Endothelial cell of umbilical vein (primary cell): ENCODE data around the gene NSD2. TPM values are rescaled to one million over a fixed set of nuclear protein-coding genes. Genes with fewer than 3 reads are reported as not detected.

ENCODE experiments used
- BruUV-seq: library from RNA; stranded (reverse); fragments of 400-500 nt; replicated peaks from 2 replicates; lab custom pipeline; 2021; lab: Mats Ljungman, UMichigan
- CTCF ChIA-PET: fragments of 300-600, 350-600 bp; sonication (Branson Sonifier 250); formaldehyde crosslinking; loops from one replicate; lab custom pipeline; 2021; ENCODE audit warnings: antibody characterized with exemption, inconsistent platforms; lab: Charles Lee
- POLR2A ChIA-PET: fragments of 300-600, 350-600 bp; sonication (Branson Sonifier 250); formaldehyde crosslinking; loops from one replicate; lab custom pipeline; 2021; ENCODE audit warnings: antibody characterized with exemption, inconsistent platforms; lab: Charles Lee
- DNase-seq: peaks from one replicate; pipeline ENCODE4 v3.0.0-alpha.2; 2011; ENCODE audit warnings: low read depth, low spot score
- FAIRE-seq: peaks from 2 replicates; lab custom pipeline; 2011; peaks lifted over from hg19 to GRCh38; lab: Jason Lieb, UNC
- H2AFZ ChIP-seq: 2 replicates; pipeline ENCODE4 v1.6.0; 2012; ENCODE audit warnings: low read depth, low read length, control low read depth, inconsistent platforms
- H3K27ac ChIP-seq: 2 replicates; pipeline ENCODE4 v1.5.1; 2011; ENCODE audit warnings: low read depth, mild to moderate bottlenecking, control low read depth, low read length, moderate library complexity; ENCODE audit not compliant: insufficient read depth
- H3K27me3 ChIP-seq, 2 experiments: 2 replicates each; pipeline versions ENCODE4 v1.6.0 to v1.6.1; 2011; ENCODE audit warnings: low read length in 2 of 2, mixed read lengths in 1 of 2; ENCODE audit not compliant: control insufficient read depth in 2 of 2, insufficient read depth in 2 of 2
- H3K36me3 ChIP-seq, 2 experiments: 2 replicates in 1 of 2; 3 replicates in 1 of 2; pipeline ENCODE4 v1.5.1; 2011; ENCODE audit warnings: low read length in 2 of 2, mild to moderate bottlenecking in 1 of 2, moderate library complexity in 1 of 2; ENCODE audit not compliant: control insufficient read depth in 2 of 2, insufficient read depth in 2 of 2; ENCODE audit errors: extremely low read depth in 1 of 2
- H3K4me1 ChIP-seq: 3 replicates; pipeline ENCODE4 v1.5.1; 2011; ENCODE audit warnings: mild to moderate bottlenecking, low read length; ENCODE audit not compliant: control insufficient read depth, insufficient read depth; ENCODE audit errors: extremely low read depth
- H3K4me2 ChIP-seq: 2 replicates; pipeline ENCODE4 v1.6.1; 2011; ENCODE audit warnings: low read length, control low read depth, mixed read lengths; ENCODE audit not compliant: insufficient read depth
- H3K4me3 ChIP-seq, 3 experiments: fragments of 200-600 bp in 1 of 3; sonication (generic), shearing (Covaris generic) in 1 of 3; replicated peaks in 1 of 3; 2 replicates each; pipeline ENCODE4 v1.5.1; 2011 to 2016; ENCODE audit warnings: control low read depth in 3 of 3, low read length in 3 of 3, mild to moderate bottlenecking in 2 of 3, inconsistent platforms in 1 of 3, low read depth in 1 of 3, moderate library complexity in 1 of 3; ENCODE audit not compliant: insufficient read depth in 1 of 3
- H3K79me2 ChIP-seq: 2 replicates; pipeline ENCODE4 v1.6.0; 2012; ENCODE audit warnings: low read length, inconsistent platforms; ENCODE audit not compliant: control insufficient read depth, insufficient read depth
- H3K9ac ChIP-seq: replicated peaks from 2 replicates; pipeline ENCODE3; 2011; ENCODE audit warnings: low read length, control low read depth; ENCODE audit not compliant: insufficient read depth; ENCODE audit errors: extremely low read depth
- H3K9me1 ChIP-seq: replicated peaks from 3 replicates; pipeline ENCODE4 v1.6.0; 2011; ENCODE audit warnings: mild to moderate bottlenecking, low read length; ENCODE audit not compliant: control insufficient read depth, insufficient read depth; ENCODE audit errors: extremely low read depth
- H3K9me3 ChIP-seq: replicated peaks from 2 replicates; pipeline ENCODE4 v1.5.1; 2012; ENCODE audit warnings: low read length, inconsistent platforms; ENCODE audit not compliant: control insufficient read depth, insufficient read depth
- H4K20me1 ChIP-seq: replicated peaks from 2 replicates; pipeline ENCODE3; 2011; ENCODE audit warnings: mild to moderate bottlenecking, low read length; ENCODE audit not compliant: control insufficient read depth, insufficient read depth; ENCODE audit errors: extremely low read depth
- EZH2 ChIP-seq: IDR thresholded peaks from 2 replicates; pipeline ENCODE4 v1.6.1; 2012; ENCODE audit warnings: borderline replicate concordance, low read depth, mild to moderate bottlenecking, moderate library complexity, low read length, inconsistent platforms; ENCODE audit not compliant: severe bottlenecking
- FOS ChIP-seq: IDR thresholded peaks from 2 replicates; pipeline ENCODE4 v1.6.1; 2011; ENCODE audit warnings: mild to moderate bottlenecking, low read length, moderate library complexity, borderline replicate concordance; ENCODE audit not compliant: insufficient read depth
- GATA2 ChIP-seq: IDR thresholded peaks from 2 replicates; pipeline ENCODE4 v1.7.0; 2011; ENCODE audit warnings: low read depth, mild to moderate bottlenecking, moderate library complexity, mixed read lengths, low read length; ENCODE audit not compliant: insufficient read length, insufficient read depth
- JUN ChIP-seq: IDR thresholded peaks from 2 replicates; pipeline ENCODE4 v1.6.1; 2011; ENCODE audit warnings: borderline replicate concordance, low read depth; ENCODE audit not compliant: insufficient read length, insufficient read depth
- MYC ChIP-seq: IDR thresholded peaks from one replicate; pipeline ENCODE4 v1.6.1; 2011; ENCODE audit warnings: mild to moderate bottlenecking, low read depth, low read length
- POLR2A ChIP-seq: IDR thresholded peaks from 2 replicates; pipeline ENCODE4 v1.6.1; 2012; ENCODE audit warnings: low read depth, mild to moderate bottlenecking, control low read depth, low read length
- POLR2AphosphoS5 ChIP-seq: IDR thresholded peaks from 2 replicates; pipeline ENCODE4 v1.6.1; 2012; ENCODE audit warnings: low read depth, mild to moderate bottlenecking, control low read depth, low read length, moderate library complexity; ENCODE audit not compliant: insufficient read depth
- dilution Hi-C: fragments of 300-500 bp; cut with MboI; formaldehyde crosslinking; loops from one replicate; pipeline ENCODE4 v1.15.0; 2019; ENCODE audit warnings: low sequenced_read_pairs; ENCODE audit not compliant: extremely low pct_ligation_motif_present
- intact Hi-C: fragments of 100-400 bp; cut with micrococcal nuclease; formaldehyde crosslinking; loops from one replicate; pipeline ENCODE4 v1.10.0; 2022
- polyA plus RNA-seq, 4 experiments: library from polyadenylated mRNA; depleted of rRNA in 3 of 4; stranded (reverse) in 3 of 4; unstranded in 1 of 4; fragments of >200 nt; gene quantifications; 2 replicates each; pipeline versions ENCODE4 v1.2.1 to v1.2.3, GENCODE V29; 2011 to 2012; ENCODE audit warnings: missing spikeins in 1 of 4
- total RNA-seq: library from RNA; stranded (reverse); gene quantifications from 2 replicates; pipeline ENCODE4 v1.2.3, GENCODE V29; 2021
- TF ChIP-seq, protein P1 (sequence below): IDR thresholded peaks from 2 replicates; pipeline ENCODE4 v1.6.1; 2011; ENCODE audit not compliant: insufficient read depth, insufficient read length
- TF ChIP-seq, protein P2 (sequence below), 2 donors: IDR thresholded peaks; 1 replicate in 1 of 2; 2 replicates in 1 of 2; pipeline ENCODE4 v1.5.1; 2011; ENCODE audit warnings: low read length in 2 of 2, mild to moderate bottlenecking in 2 of 2, moderate library complexity in 2 of 2, control low read depth in 1 of 2, inconsistent platforms in 1 of 2, low read depth in 1 of 2; ENCODE audit not compliant: insufficient read depth in 1 of 2; ENCODE audit errors: extremely low read depth in 1 of 2

NSD2 gene
- total and polyA plus RNA-seq, 2 donors (not counting 3 experiments of a cell fraction or from before 2014, with no cell fraction given) = 31.3 to 171 TPM

DNA sequence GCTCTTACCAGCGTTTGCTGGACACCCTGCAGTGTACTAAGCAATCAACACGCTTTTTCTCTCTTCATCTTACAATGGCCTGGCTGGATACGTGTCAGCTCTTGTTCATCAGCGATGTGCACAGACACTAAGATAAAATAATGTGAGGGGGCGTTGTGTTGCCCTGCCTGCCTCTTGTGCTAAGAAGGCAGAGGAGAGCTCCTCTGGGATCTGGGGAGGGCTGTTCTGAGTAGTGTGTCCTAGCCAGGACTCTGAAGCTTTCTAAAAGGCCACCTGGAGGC lies 87.9 kb downstream of the NSD2 start:
- CTCF ChIA-PET = interaction anchor here (1.1 to 1.4 kb wide), 2 partner anchors 14 to 48 kb away, joined by 3 read pairs; no protein-coding TSS in a partner anchor
- DNase-seq (no peak), FAIRE-seq (no peak)
- no peak overlapping the region for H3K9ac ChIP-seq
- no peak for TF ChIP-seq JUN
- TF ChIP-seq POLR2A = no peak
- no peak for TF ChIP-seq GATA2
- no peak for TF ChIP-seq FOS
- no peak for TF ChIP-seq MYC
- TF ChIP-seq, protein P1, sequence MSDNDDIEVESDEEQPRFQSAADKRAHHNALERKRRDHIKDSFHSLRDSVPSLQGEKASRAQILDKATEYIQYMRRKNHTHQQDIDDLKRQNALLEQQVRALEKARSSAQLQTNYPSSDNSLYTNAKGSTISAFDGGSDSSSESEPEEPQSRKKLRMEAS = no peak
- TF ChIP-seq POLR2AphosphoS5 = no peak
- TF ChIP-seq EZH2 = no peak
- TF ChIP-seq, protein P2, sequence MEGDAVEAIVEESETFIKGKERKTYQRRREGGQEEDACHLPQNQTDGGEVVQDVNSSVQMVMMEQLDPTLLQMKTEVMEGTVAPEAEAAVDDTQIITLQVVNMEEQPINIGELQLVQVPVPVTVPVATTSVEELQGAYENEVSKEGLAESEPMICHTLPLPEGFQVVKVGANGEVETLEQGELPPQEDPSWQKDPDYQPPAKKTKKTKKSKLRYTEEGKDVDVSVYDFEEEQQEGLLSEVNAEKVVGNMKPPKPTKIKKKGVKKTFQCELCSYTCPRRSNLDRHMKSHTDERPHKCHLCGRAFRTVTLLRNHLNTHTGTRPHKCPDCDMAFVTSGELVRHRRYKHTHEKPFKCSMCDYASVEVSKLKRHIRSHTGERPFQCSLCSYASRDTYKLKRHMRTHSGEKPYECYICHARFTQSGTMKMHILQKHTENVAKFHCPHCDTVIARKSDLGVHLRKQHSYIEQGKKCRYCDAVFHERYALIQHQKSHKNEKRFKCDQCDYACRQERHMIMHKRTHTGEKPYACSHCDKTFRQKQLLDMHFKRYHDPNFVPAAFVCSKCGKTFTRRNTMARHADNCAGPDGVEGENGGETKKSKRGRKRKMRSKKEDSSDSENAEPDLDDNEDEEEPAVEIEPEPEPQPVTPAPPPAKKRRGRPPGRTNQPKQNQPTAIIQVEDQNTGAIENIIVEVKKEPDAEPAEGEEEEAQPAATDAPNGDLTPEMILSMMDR (IDR thresholded peaks at IDR 0.05; ENCODE audit: extremely low read depth in 1 of 2, insufficient read depth in 1 of 2, low read depth in 1 of 2, low read length in 2 of 2) = no peak
- H3K4me3 ChIP-seq = no peak overlapping the region
- intact Hi-C loops (no loop called here), dilution Hi-C loops (no loop called here)
- H3K9me1 ChIP-seq = no peaks in the 10 kb centered on the region
- H3K27me3 ChIP-seq = no peaks in the 10 kb centered on the region
- H4K20me1 ChIP-seq = no peaks in the 10 kb centered on the region
- no peak overlapping the region for H3K4me2 ChIP-seq
- no peak overlapping the region for H3K27ac ChIP-seq
- no peak overlapping the region for H2AFZ ChIP-seq
- H3K4me1 ChIP-seq = no peaks in the 10 kb centered on the region
- POLR2A ChIA-PET = interaction anchor here (0.6 kb wide), 1 partner anchor 220 kb away, joined by 4 read pairs; no protein-coding TSS in a partner anchor
- no TSS peak for BruUV-seq
- H3K36me3 ChIP-seq = peaks cover 21 to 48% of the 10 kb centered on the region in 2 experiments
- H3K9me3 ChIP-seq = no peaks in the 10 kb centered on the region
- no peaks in the 10 kb centered on the region for H3K79me2 ChIP-seq
